Upper lobe of left lung (tissue), 4 donors: ENCODE data around the gene RNF13.

Experiments
- CTCF ChIP-seq, 6 experiments: fragments of 450-650 bp in 4 of 6; fragments of 200-600 bp in 2 of 6; sonication (generic) in 2 of 6; IDR thresholded peaks; one replicate each; pipeline ENCODE4 v1.5.1; 2016 to 2019; ENCODE audit warnings: antibody characterized with exemption in 6 of 6
- POLR2A ChIP-seq, 4 donors: fragments of 450-650 bp; IDR thresholded peaks; one replicate each; pipeline ENCODE4 v1.5.1; 2016 to 2017; ENCODE audit warnings: antibody characterized with exemption in 4 of 4, mild to moderate bottlenecking in 2 of 4
- POLR2AphosphoS5 ChIP-seq, 2 donors: sonication (generic); formaldehyde crosslinking; IDR thresholded peaks; one replicate each; pipeline ENCODE4 v1.5.1; 2017; ENCODE audit warnings: antibody characterized with exemption in 2 of 2

- TF ChIP-seq POLR2A (IDR thresholded peaks at IDR 0.05) (no peak), POLR2AphosphoS5 (IDR thresholded peaks at IDR 0.05) (no peak), CTCF (IDR thresholded peaks at IDR 0.05) (no peak)
Measured at GRCh38 chr3:149831321-149831720, 18.3 kb downstream of the RNF13 start.
